Right lobe of liver (tissue), 6 donors: ENCODE results near the gene APAF1. TPM values are rescaled to one million over a fixed set of nuclear protein-coding genes. Genes with fewer than 3 reads are reported as not detected.

ENCODE experiments used
- ATAC-seq, 4 donors: fragments of 200-7000 bp; cut with Tn5 transposase; one replicate each; pipeline ENCODE4 v1.9.1; 2020; ENCODE audit warnings: mild to moderate bottlenecking in 4 of 4, moderate library complexity in 4 of 4
- DNase-seq, 3 donors: peaks; one replicate each; pipeline ENCODE4 v3.0.0-alpha.2; 2020
- H3K27ac ChIP-seq, 3 donors: fragments of 200-600 bp; one replicate each; pipeline ENCODE4 v1.8.0; 2022
- H3K27me3 ChIP-seq, 2 donors: fragments of 200-600 bp; one replicate each; pipeline ENCODE4 v1.8.0; 2022
- H3K36me3 ChIP-seq, 4 donors: fragments of 200-600 bp; sonication (generic) in 1 of 4; one replicate each; pipeline versions ENCODE4 v1.5.1 to v1.8.0; 2017 to 2022; ENCODE audit warnings: control low read depth in 1 of 4
- H3K4me1 ChIP-seq, 4 donors: fragments of 200-600 bp; sonication (generic) in 1 of 4; one replicate each; pipeline versions ENCODE4 v1.5.1 to v1.8.0; 2017 to 2022; ENCODE audit warnings: control low read depth in 1 of 4
- H3K4me3 ChIP-seq, 3 donors: fragments of 200-600 bp; one replicate each; pipeline ENCODE4 v1.8.0; 2022
- H3K9me3 ChIP-seq, 4 donors: fragments of 200-600 bp; sonication (generic) in 1 of 4; one replicate each; pipeline versions ENCODE4 v1.5.1 to v1.8.0; 2017 to 2022; ENCODE audit warnings: control low read depth in 1 of 4
- POLR2A ChIP-seq: fragments of 450-650 bp; IDR thresholded peaks from one replicate; pipeline ENCODE4 v1.6.1; 2017; ENCODE audit warnings: antibody characterized with exemption, mild to moderate bottlenecking
- whole genome bisulfite sequencing: methylation state at CpG from one replicate; pipeline ENCODE4 v1.1.6; 2018; ENCODE audit warnings: low coverage, low lambda C conversion rate; ENCODE audit not compliant: insufficient coverage; ENCODE audit errors: missing lambda C conversion rate; 5-methylcytosine and 5-hydroxymethylcytosine counted together
- intact Hi-C, 2 donors: fragments of 100-400 bp; cut with DNase I; formaldehyde crosslinking; loops; one replicate each; pipeline versions ENCODE4 v1.11.2 to v1.14.1; 2022
- total RNA-seq, 6 experiments: library from RNA; depleted of rRNA in 2 of 6; stranded (reverse); fragments of >200 nt in 2 of 6; fragmentation: NEBNext Ultra II Directional in 3 of 6; extraction: Animal tissue kit (Norgen Biotek cat#: 25700) in 3 of 6; gene quantifications; one replicate each; pipeline versions ENCODE4 v1.1.0 to v1.2.4, GENCODE V29; 2016 to 2023
- TF ChIP-seq, protein P1 (sequence below), 4 donors: fragments of 200-600 bp in 3 of 4; fragments of 450-650 bp in 1 of 4; IDR thresholded peaks; one replicate each; pipeline versions ENCODE4 v1.5.1 to v1.8.0; 2016 to 2022; ENCODE audit warnings: antibody characterized with exemption in 4 of 4, mild to moderate bottlenecking in 2 of 4
- donor health status: DM: no; HTN: yes; CAD: no.
- donor health status: DM: no; HTN: no; CAD: no.
- donor health status: DM: no; HTN: no; CAD: no.
- donor health status: DM: no; HTN: yes; CAD: no.
- donor health status: DM: no; HTN: yes; CAD: no.

APAF1 gene
- total RNA-seq, 6 experiments from 2014 or later: 4.5 to 12.3 (median 7.1) TPM

DNA sequence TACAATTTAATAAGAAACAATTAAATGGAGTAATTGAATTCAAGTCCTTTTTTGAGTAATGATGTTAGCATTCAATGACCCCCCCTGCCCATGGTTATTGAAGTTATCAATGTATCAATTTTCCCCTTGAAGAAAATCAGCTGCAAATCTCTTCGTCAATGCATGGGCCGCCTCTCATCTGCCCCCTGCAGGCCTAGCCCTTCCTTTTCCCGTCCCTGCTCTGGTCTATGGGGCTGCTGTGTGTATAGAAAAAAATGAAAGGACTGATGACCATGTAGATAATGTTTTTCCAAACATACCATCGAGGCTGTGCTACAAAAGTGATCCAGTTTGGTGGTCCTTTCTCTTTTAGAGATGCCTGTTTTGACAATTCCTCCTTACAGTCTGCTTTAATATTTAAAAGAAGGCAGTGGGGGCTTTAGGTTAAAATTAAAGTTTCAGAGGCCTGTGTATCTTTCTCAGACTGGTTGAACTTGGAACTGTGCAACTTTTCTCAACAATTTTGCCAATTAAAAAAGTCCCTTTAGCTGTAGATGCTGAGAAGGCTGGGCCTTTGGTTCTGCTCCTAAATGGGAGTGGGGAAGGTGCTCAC lies 98.4 kb downstream of the APAF1 start:
- Histone ChIP-seq H3K4me1 (peaks cover 0 to 6% (median 0%) of the 10 kb centered on the region in 4 donors), H3K27me3 (no peaks in the 10 kb centered on the region), H3K9me3 (no peaks in the 10 kb centered on the region), H3K36me3 (no peaks in the 10 kb centered on the region), H3K4me3 (no peak overlapping the region), H3K27ac (no peak overlapping the region)
- TF ChIP-seq, protein P1, sequence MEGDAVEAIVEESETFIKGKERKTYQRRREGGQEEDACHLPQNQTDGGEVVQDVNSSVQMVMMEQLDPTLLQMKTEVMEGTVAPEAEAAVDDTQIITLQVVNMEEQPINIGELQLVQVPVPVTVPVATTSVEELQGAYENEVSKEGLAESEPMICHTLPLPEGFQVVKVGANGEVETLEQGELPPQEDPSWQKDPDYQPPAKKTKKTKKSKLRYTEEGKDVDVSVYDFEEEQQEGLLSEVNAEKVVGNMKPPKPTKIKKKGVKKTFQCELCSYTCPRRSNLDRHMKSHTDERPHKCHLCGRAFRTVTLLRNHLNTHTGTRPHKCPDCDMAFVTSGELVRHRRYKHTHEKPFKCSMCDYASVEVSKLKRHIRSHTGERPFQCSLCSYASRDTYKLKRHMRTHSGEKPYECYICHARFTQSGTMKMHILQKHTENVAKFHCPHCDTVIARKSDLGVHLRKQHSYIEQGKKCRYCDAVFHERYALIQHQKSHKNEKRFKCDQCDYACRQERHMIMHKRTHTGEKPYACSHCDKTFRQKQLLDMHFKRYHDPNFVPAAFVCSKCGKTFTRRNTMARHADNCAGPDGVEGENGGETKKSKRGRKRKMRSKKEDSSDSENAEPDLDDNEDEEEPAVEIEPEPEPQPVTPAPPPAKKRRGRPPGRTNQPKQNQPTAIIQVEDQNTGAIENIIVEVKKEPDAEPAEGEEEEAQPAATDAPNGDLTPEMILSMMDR (IDR thresholded peaks at IDR 0.05): peak in 3 of 4 donors; percentile 26 to 38 (median 37)
- TF ChIP-seq POLR2A: no peak
- intact Hi-C loops: no loop called here
- 20% methylated on average over 4 of the region's 4 CpGs for WGBS
- ATAC-seq (peak in 1 of 4 donors; percentile 54), DNase-seq (no peak)

DNA sequence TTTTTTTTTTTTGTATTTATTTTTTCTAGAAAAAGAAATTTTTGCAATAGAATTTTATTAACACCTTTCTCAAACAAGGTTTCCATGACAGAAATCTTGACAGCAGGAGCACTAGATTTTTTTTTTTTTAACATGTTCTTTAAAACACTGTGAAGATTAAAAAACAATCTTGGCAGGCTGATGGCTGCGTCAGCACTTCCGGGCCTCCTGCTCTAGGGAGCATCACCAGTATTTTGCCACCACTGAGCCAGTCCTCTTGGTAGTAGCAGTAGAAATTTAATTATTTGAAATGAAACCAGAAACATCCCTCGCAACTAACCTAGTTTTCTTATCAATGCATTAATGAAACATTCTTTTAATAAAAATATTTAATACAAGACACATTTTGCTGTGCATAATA lies 99.6 kb downstream of the APAF1 start:
- H3K36me3 ChIP-seq: no peaks in the 10 kb centered on the region
- DNase-seq: no peak
- no peaks in the 10 kb centered on the region for H3K9me3 ChIP-seq
- H3K4me1 ChIP-seq: peaks cover 0 to 6% (median 0%) of the 10 kb centered on the region in 4 donors
- H3K4me3 ChIP-seq: no peak overlapping the region
- H3K27ac ChIP-seq: no peak overlapping the region
- no peaks in the 10 kb centered on the region for H3K27me3 ChIP-seq
- ATAC-seq: no peak
- intact Hi-C loops: no loop called here
- TF ChIP-seq, protein P1 (IDR thresholded peaks at IDR 0.05): no peak
- TF ChIP-seq POLR2A: no peak
- WGBS: 56% methylated on average over 3 of the region's 3 CpGs

DNA sequence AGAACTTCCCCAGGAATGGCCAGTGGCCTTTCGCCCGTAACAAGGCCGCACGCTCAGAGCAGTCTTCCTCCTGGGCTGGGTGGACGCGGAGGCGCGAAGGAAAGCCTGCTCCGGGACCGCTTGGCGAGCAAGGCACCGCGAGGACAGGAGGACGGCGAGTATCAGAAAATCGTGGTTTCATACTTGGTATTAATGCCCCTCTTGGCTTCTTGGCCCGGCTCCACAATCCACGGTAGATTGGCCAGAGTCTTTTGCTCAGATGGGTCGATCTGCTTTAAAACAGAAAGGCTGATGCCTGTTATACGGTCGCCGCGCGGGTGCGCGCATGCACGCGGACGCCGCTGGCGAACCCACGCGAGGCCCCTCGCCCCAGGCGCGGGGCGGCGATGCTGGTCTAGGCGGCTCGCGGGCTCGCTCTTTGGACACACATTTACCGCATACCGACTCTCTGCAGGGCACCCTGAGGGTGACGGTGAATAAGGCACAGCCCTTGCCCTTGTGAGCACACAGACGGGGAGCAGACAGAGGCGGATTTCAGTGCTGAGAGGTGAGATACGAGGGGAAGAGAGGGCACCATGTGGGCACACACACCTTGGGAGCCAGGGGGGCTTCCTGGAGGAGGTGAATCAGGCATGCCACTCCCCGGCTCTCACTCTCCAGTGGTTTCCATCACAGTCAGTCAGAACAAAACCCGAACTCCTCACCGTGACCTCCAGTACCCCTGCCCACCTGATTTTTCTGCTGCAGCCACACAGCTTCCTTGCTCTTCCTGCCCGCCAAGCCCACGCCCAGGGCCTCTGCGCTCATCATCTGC lies 100.7 kb downstream of the APAF1 start:
- Histone ChIP-seq H3K27ac (no peak overlapping the region), H3K27me3 (no peaks in the 10 kb centered on the region), H3K9me3 (no peaks in the 10 kb centered on the region), H3K36me3 (no peaks in the 10 kb centered on the region), H3K4me1 (peaks cover 0 to 6% (median 0%) of the 10 kb centered on the region in 4 donors), H3K4me3 (peak overlapping the region; percentile 16 to 46 (median 25))
- peak in 1 of 3 donors; percentile 28 for DNase-seq
- no peak for TF ChIP-seq POLR2A
- TF ChIP-seq, protein P1 (IDR thresholded peaks at IDR 0.05): no peak
- intact Hi-C loops: no loop called here
- ATAC-seq: peak; percentile 49 to 65 (median 60)
- 16% methylated on average over 24 of the region's 54 CpGs for WGBS

DNA sequence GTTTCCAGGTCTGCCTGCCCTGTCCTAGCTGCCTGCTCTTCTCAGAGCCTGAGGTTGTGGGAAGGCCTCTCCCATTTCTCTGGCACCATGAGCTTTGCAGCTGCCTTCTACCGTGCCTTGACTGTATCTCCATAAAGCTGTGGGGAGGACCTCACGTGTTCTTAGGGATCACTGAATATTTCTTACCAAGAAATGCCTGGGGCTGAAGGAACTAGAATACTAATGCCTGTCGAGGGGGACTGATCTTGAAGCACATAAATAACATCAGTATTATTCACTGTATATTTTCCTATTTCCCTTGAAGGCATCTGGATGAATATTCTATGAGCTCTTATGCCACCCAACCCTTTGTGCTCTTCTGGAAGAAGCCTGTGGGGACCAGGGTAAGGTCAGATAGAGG lies 103.4 kb downstream of the APAF1 start:
- intact Hi-C loops: no loop called here
- Histone ChIP-seq H3K4me3 (no peak overlapping the region), H3K4me1 (peaks cover 0 to 6% (median 0%) of the 10 kb centered on the region in 4 donors), H3K9me3 (no peaks in the 10 kb centered on the region), H3K36me3 (no peaks in the 10 kb centered on the region), H3K27me3 (no peaks in the 10 kb centered on the region), H3K27ac (no peak overlapping the region)
- ATAC-seq (no peak), DNase-seq (no peak)
- no peak for TF ChIP-seq POLR2A
- TF ChIP-seq, protein P1 (IDR thresholded peaks at IDR 0.05): no peak
- WGBS: 100% methylated on average over 1 of the region's 3 CpGs
